ENCODE data around the gene SELP.

SELP gene

DNA sequence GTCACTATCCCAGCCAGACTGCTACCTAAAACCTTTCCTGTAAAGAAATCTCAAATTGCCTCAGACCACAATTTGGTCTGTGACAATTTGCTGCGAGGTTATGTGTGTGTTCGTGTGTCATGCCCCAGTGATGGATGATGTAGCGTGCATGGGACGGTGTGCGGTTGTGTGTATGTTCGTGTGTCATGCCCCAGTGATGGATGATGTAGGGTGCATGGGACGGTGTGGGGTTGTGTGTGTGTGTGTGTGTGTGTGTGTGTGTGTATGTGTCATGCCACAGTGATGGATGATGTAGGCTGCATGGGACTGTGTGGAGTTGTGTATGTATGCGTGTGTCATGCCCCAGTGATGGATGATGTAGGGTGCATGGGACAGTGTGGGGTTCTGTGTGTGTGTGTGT lies 9.4 kb downstream of the SELP start:
- Histone ChIP-seq H3K36me3 (ENCODE audit: insufficient read depth, low read length) (no peaks in the 10 kb centered on the region), H3K4me1 (ENCODE audit: insufficient read depth, low read length, poor library complexity, severe bottlenecking) (peaks cover 34% of the 10 kb centered on the region), H3K9me2 (replicated peaks; ENCODE audit: low read depth, low read length) (no peaks in the 10 kb centered on the region), H3K79me2 (ENCODE audit: insufficient read depth, low read length) (no peaks in the 10 kb centered on the region), H4K20me1 (ENCODE audit: insufficient read depth, low read length, poor library complexity, severe bottlenecking) (no peaks in the 10 kb centered on the region), H3K4me2 (ENCODE audit: low read depth, low read length, poor library complexity, severe bottlenecking) (no peak overlapping the region), H3K9me3 (ENCODE audit: insufficient read depth, low read depth, low read length) (no peaks in the 10 kb centered on the region), H3K27me3 (ENCODE audit: insufficient read depth, low read length, poor library complexity, severe bottlenecking) (no peaks in the 10 kb centered on the region), H3F3A (ENCODE audit: low read depth) (peaks cover 9% of the 10 kb centered on the region; the same call in 1 of the 2 replicates), H3K9ac (ENCODE audit: low read depth, low read length, poor library complexity, severe bottlenecking) (no peak overlapping the region), H2AFZ (ENCODE audit: low read length) (no peak overlapping the region), H3K4me3 (ENCODE audit: low read length, poor library complexity, severe bottlenecking) (no peak overlapping the region)
- TF ChIP-seq, protein P1, sequence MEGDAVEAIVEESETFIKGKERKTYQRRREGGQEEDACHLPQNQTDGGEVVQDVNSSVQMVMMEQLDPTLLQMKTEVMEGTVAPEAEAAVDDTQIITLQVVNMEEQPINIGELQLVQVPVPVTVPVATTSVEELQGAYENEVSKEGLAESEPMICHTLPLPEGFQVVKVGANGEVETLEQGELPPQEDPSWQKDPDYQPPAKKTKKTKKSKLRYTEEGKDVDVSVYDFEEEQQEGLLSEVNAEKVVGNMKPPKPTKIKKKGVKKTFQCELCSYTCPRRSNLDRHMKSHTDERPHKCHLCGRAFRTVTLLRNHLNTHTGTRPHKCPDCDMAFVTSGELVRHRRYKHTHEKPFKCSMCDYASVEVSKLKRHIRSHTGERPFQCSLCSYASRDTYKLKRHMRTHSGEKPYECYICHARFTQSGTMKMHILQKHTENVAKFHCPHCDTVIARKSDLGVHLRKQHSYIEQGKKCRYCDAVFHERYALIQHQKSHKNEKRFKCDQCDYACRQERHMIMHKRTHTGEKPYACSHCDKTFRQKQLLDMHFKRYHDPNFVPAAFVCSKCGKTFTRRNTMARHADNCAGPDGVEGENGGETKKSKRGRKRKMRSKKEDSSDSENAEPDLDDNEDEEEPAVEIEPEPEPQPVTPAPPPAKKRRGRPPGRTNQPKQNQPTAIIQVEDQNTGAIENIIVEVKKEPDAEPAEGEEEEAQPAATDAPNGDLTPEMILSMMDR (conservative IDR thresholded peaks at IDR 0.05; ENCODE audit: low read length) = no peak
- no peak for TF ChIP-seq EZH2phosphoT487 (IDR thresholded peaks at IDR 0.05; ENCODE audit: borderline replicate concordance)

DNA sequence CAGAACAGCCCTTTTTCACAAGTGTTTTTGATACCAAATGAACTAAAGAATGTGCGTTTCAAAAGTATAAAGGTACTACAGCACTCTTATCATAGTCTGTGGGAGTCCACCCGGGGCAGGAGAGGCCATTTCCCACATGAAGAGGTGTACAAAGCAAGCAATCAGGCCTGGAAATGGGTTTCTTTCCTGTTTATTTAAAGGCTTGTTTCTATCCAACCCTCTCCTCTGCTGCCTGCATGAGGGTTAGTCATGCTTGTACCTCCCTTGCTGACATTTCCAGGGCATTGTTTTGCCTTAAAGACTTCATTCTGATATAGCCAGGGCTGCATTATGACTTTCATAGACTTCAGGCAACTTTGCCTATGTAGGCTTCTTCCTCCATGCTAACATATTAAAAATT lies 11.6 kb downstream of the SELP start:
- no peaks in the 10 kb centered on the region for H3K27me3 ChIP-seq (ENCODE audit: insufficient read depth, low read length, poor library complexity, severe bottlenecking)
- H2AFZ ChIP-seq (ENCODE audit: low read length) = no peak overlapping the region
- H4K20me1 ChIP-seq (ENCODE audit: insufficient read depth, low read length, poor library complexity, severe bottlenecking) = no peaks in the 10 kb centered on the region
- peaks cover 16% of the 10 kb centered on the region for H3K4me1 ChIP-seq (ENCODE audit: insufficient read depth, low read length, poor library complexity, severe bottlenecking)
- H3K9me2 ChIP-seq (replicated peaks; ENCODE audit: low read depth, low read length) = no peaks in the 10 kb centered on the region
- H3K4me3 ChIP-seq (ENCODE audit: low read length, poor library complexity, severe bottlenecking) = no peak overlapping the region
- peaks cover 3% of the 10 kb centered on the region; the same call in 1 of the 2 replicates for H3F3A ChIP-seq (ENCODE audit: low read depth)
- H3K9me3 ChIP-seq (ENCODE audit: insufficient read depth, low read depth, low read length) = no peaks in the 10 kb centered on the region
- H3K79me2 ChIP-seq (ENCODE audit: insufficient read depth, low read length) = no peaks in the 10 kb centered on the region
- TF ChIP-seq, protein P1 (conservative IDR thresholded peaks at IDR 0.05; ENCODE audit: low read length) = no peak
- no peak for TF ChIP-seq EZH2phosphoT487 (IDR thresholded peaks at IDR 0.05; ENCODE audit: borderline replicate concordance)
- no peak overlapping the region for H3K9ac ChIP-seq (ENCODE audit: low read depth, low read length, poor library complexity, severe bottlenecking)
- no peaks in the 10 kb centered on the region for H3K36me3 ChIP-seq (ENCODE audit: insufficient read depth, low read length)
- H3K4me2 ChIP-seq (ENCODE audit: low read depth, low read length, poor library complexity, severe bottlenecking) = no peak overlapping the region

DNA sequence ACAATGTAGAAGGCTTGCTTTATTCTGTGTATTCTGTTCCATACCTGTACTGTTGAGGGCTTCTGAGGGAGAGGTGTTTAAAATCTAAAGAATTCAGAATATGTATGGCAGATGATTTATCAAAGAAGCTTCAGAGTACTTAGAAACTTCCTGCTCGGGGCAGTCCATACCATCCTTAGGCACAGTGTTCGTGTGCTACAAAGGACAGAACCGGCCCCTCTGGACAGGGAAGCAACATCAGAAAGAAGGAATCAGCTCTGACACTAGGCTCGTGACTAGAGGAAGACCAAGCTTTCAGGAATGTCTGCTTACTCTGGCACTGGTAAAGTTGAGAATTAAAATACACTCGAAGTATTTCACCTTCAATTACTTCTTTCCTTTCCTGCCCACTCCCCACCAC lies 14.1 kb downstream of the SELP start:
- Histone ChIP-seq H3K9ac (ENCODE audit: low read depth, low read length, poor library complexity, severe bottlenecking) (no peak overlapping the region), H4K20me1 (ENCODE audit: insufficient read depth, low read length, poor library complexity, severe bottlenecking) (no peaks in the 10 kb centered on the region), H3K9me3 (ENCODE audit: insufficient read depth, low read depth, low read length) (no peaks in the 10 kb centered on the region), H3K4me1 (ENCODE audit: insufficient read depth, low read length, poor library complexity, severe bottlenecking) (peaks cover 9% of the 10 kb centered on the region), H3K36me3 (ENCODE audit: insufficient read depth, low read length) (no peaks in the 10 kb centered on the region), H3K27me3 (ENCODE audit: insufficient read depth, low read length, poor library complexity, severe bottlenecking) (no peaks in the 10 kb centered on the region), H3F3A (ENCODE audit: low read depth) (no peaks in the 10 kb centered on the region), H3K79me2 (ENCODE audit: insufficient read depth, low read length) (no peaks in the 10 kb centered on the region), H3K4me2 (ENCODE audit: low read depth, low read length, poor library complexity, severe bottlenecking) (no peak overlapping the region), H3K4me3 (ENCODE audit: low read length, poor library complexity, severe bottlenecking) (no peak overlapping the region), H2AFZ (ENCODE audit: low read length) (no peak overlapping the region), H3K9me2 (replicated peaks; ENCODE audit: low read depth, low read length) (no peaks in the 10 kb centered on the region)
- TF ChIP-seq, protein P1 (conservative IDR thresholded peaks at IDR 0.05; ENCODE audit: low read length) = no peak
- TF ChIP-seq EZH2phosphoT487 (IDR thresholded peaks at IDR 0.05; ENCODE audit: borderline replicate concordance) = no peak
